PC-3 (cell line): ENCODE measurements around the gene LAMA3. TPM values are rescaled to one million over a fixed set of nuclear protein-coding genes. Genes with fewer than 3 reads are reported as not detected.

ENCODE experiments used
- ATAC-seq: fragments of 200-7000 bp; cut with Tn5 transposase; 2 replicates; pipeline ENCODE4 v1.9.1; 2020; ENCODE audit warnings: mild to moderate bottlenecking, moderate library complexity
- BruUV-seq: library from RNA; stranded (reverse); fragments of 400-500 nt; replicated peaks from 2 replicates; lab custom pipeline; 2021; lab: Mats Ljungman, UMichigan
- CTCF ChIA-PET: fragments of 300-600 bp; sonication (Branson Sonifier 250); formaldehyde crosslinking; loops from one replicate; lab custom pipeline; 2022; ENCODE audit warnings: antibody characterized with exemption; lab: Charles Lee
- POLR2A ChIA-PET: fragments of 300-600 bp; sonication (Branson Sonifier 250); formaldehyde crosslinking; loops from one replicate; lab custom pipeline; 2022; ENCODE audit warnings: antibody characterized with exemption; ENCODE audit not compliant: unreplicated experiment; lab: Charles Lee
- DNase-seq: peaks from one replicate; pipeline ENCODE4 v3.0.0-alpha.2; 2015
- H2AFZ ChIP-seq: fragments of 300-600 bp; sonication (generic); 2 replicates; pipeline ENCODE4 v1.6.0; 2016; ENCODE audit warnings: antibody characterized with exemption, low read length
- H3F3A ChIP-seq: fragments of 300-600 bp; sonication (generic); one replicate; pipeline ENCODE4 v1.6.0; 2017; ENCODE audit warnings: antibody characterized with exemption, low read length, control low read depth, mild to moderate bottlenecking; ENCODE audit not compliant: unreplicated experiment
- H3K27ac ChIP-seq: fragments of 300-600 bp; sonication (generic); 2 replicates; pipeline ENCODE4 v1.5.1; 2016; ENCODE audit warnings: mild to moderate bottlenecking, low read length
- H3K27me3 ChIP-seq: fragments of 300-600 bp; sonication (generic); 2 replicates; pipeline ENCODE4 v1.6.1; 2016; ENCODE audit warnings: low read length, mixed read lengths
- H3K36me3 ChIP-seq: fragments of 300-600 bp; sonication (generic); 2 replicates; pipeline ENCODE4 v1.6.1; 2016; ENCODE audit warnings: low read depth, mixed run types, low read length, mixed read lengths
- H3K4me1 ChIP-seq: fragments of 300-600 bp; sonication (generic); 2 replicates; pipeline ENCODE4 v1.5.1; 2016; ENCODE audit warnings: low read length; ENCODE audit not compliant: insufficient read depth
- H3K4me2 ChIP-seq: fragments of 300-600 bp; sonication (generic); 2 replicates; pipeline ENCODE4 v1.6.0; 2016; ENCODE audit warnings: low read length
- H3K4me3 ChIP-seq: fragments of 300-600 bp; sonication (generic); 2 replicates; pipeline ENCODE4 v1.5.1; 2016; ENCODE audit warnings: mild to moderate bottlenecking, low read length, mixed read lengths
- H3K79me2 ChIP-seq: fragments of 300-600 bp; sonication (generic); 2 replicates; pipeline ENCODE4 v1.6.1; 2017; ENCODE audit warnings: low read length, mixed read lengths
- H3K9ac ChIP-seq: fragments of 300-600 bp; sonication (generic); 2 replicates; pipeline ENCODE4 v1.6.0; 2016; ENCODE audit warnings: mild to moderate bottlenecking, low read length
- H3K9me2 ChIP-seq: fragments of 300-600 bp; sonication (generic); replicated peaks from 2 replicates; pipeline ENCODE4 v1.6.1; 2016; ENCODE audit warnings: mixed run types, low read length, mixed read lengths
- H3K9me3 ChIP-seq: fragments of 300-600 bp; sonication (generic); 2 replicates; pipeline ENCODE4 v1.6.1; 2016; ENCODE audit warnings: low read length, mixed read lengths
- H4K20me1 ChIP-seq: fragments of 300-600 bp; sonication (generic); 2 replicates; pipeline ENCODE4 v1.6.1; 2016; ENCODE audit warnings: low read length, mixed read lengths
- CTCF ChIP-seq: fragments of 300-600 bp; sonication (generic); conservative IDR thresholded peaks from 2 replicates; pipeline ENCODE4 v1.5.1; 2017; ENCODE audit warnings: antibody characterized with exemption, low read depth, mild to moderate bottlenecking, low read length
- EZH2 ChIP-seq: fragments of 300-600 bp; sonication (generic); IDR thresholded peaks from one replicate; pipeline ENCODE4 v1.6.1; 2017; ENCODE audit warnings: antibody characterized with exemption, mild to moderate bottlenecking, low read length; ENCODE audit not compliant: unreplicated experiment
- EZH2phosphoT487 ChIP-seq: fragments of 300-600 bp; sonication (generic); IDR thresholded peaks from 2 replicates; pipeline ENCODE4 v1.6.1; 2018; ENCODE audit warnings: mild to moderate bottlenecking, antibody characterized with exemption, low read length, borderline replicate concordance
- intact Hi-C: fragments of 100-400 bp; cut with micrococcal nuclease; formaldehyde crosslinking; loops from 2 replicates; pipeline ENCODE4 v1.9.0; 2023
- total RNA-seq: library from RNA; depleted of rRNA; stranded (reverse); fragments of >200 nt; gene quantifications from 2 replicates; pipeline ENCODE4 v1.2.3, GENCODE V29; 2014

The LAMA3 gene
- total RNA-seq, 1 experiment from 2014 or later = 224 TPM

- ChIA-PET CTCF (no interaction called here), POLR2A (no interaction called here)
- Histone ChIP-seq H3K36me3 (peaks cover 45% of the 10 kb centered on the region), H2AFZ (no peak overlapping the region), H3K4me2 (no peak overlapping the region), H3K27ac (no peak overlapping the region), H4K20me1 (no peaks in the 10 kb centered on the region), H3K4me1 (no peaks in the 10 kb centered on the region), H3K9ac (no peak overlapping the region), H3K27me3 (no peaks in the 10 kb centered on the region), H3K79me2 (no peaks in the 10 kb centered on the region), H3K9me2 (no peaks in the 10 kb centered on the region), H3K9me3 (no peaks in the 10 kb centered on the region), H3F3A (no peaks in the 10 kb centered on the region), H3K4me3 (no peak overlapping the region)
- ATAC-seq (no peak), DNase-seq (no peak)
- TF ChIP-seq EZH2 = no peak
- BruUV-seq = no TSS peak
- intact Hi-C loops = no loop called here
Observed at GRCh38 chr18:23800902-23801301, 111.6 kb downstream of the LAMA3 start.

GRCh38 chr18:23802817-23803216, 113.6 kb downstream of the LAMA3 start:
- no peak overlapping the region for H3K9ac ChIP-seq
- no peak overlapping the region for H3K4me2 ChIP-seq
- H3K4me3 ChIP-seq = no peak overlapping the region
- no peak overlapping the region for H2AFZ ChIP-seq
- DNase-seq (no peak), ATAC-seq (no peak)
- no peaks in the 10 kb centered on the region for H3K27me3 ChIP-seq
- no TSS peak for BruUV-seq
- H3K36me3 ChIP-seq = peaks cover 48% of the 10 kb centered on the region
- intact Hi-C loops = no loop called here
- H3K9me2 ChIP-seq = no peaks in the 10 kb centered on the region
- no peak overlapping the region for H3K27ac ChIP-seq
- H4K20me1 ChIP-seq = no peaks in the 10 kb centered on the region
- H3K4me1 ChIP-seq = no peaks in the 10 kb centered on the region
- H3F3A ChIP-seq = no peaks in the 10 kb centered on the region
- TF ChIP-seq CTCF (no peak), EZH2phosphoT487 (no peak), EZH2 (no peak)
- ChIA-PET POLR2A (no interaction called here), CTCF (no interaction called here)
- no peaks in the 10 kb centered on the region for H3K9me3 ChIP-seq
- no peaks in the 10 kb centered on the region for H3K79me2 ChIP-seq

- CTCF ChIA-PET = no interaction called here
- no TSS peak for BruUV-seq
- POLR2A ChIA-PET = no interaction called here
- no peaks in the 10 kb centered on the region for H3K9me3 ChIP-seq
- ATAC-seq (no peak), DNase-seq (no peak)
- no peak overlapping the region for H2AFZ ChIP-seq
- H3K4me2 ChIP-seq = no peak overlapping the region
- H3K4me3 ChIP-seq = no peak overlapping the region
- H4K20me1 ChIP-seq = no peaks in the 10 kb centered on the region
- no peak overlapping the region for H3K9ac ChIP-seq
- intact Hi-C loops = no loop called here
- peaks cover 54% of the 10 kb centered on the region for H3K36me3 ChIP-seq
- H3K27me3 ChIP-seq = no peaks in the 10 kb centered on the region
- H3K79me2 ChIP-seq = no peaks in the 10 kb centered on the region
- H3K27ac ChIP-seq = no peak overlapping the region
- no peaks in the 10 kb centered on the region for H3K4me1 ChIP-seq
- TF ChIP-seq CTCF = no peak
- no peak for TF ChIP-seq EZH2
- TF ChIP-seq EZH2phosphoT487 = no peak
- no peaks in the 10 kb centered on the region for H3F3A ChIP-seq
- H3K9me2 ChIP-seq = no peaks in the 10 kb centered on the region
Observed at GRCh38 chr18:23803755-23804154, 114.5 kb downstream of the LAMA3 start.
